Measurements from ENCODE around the gene ZNF839.

Gene ZNF839

DNA sequence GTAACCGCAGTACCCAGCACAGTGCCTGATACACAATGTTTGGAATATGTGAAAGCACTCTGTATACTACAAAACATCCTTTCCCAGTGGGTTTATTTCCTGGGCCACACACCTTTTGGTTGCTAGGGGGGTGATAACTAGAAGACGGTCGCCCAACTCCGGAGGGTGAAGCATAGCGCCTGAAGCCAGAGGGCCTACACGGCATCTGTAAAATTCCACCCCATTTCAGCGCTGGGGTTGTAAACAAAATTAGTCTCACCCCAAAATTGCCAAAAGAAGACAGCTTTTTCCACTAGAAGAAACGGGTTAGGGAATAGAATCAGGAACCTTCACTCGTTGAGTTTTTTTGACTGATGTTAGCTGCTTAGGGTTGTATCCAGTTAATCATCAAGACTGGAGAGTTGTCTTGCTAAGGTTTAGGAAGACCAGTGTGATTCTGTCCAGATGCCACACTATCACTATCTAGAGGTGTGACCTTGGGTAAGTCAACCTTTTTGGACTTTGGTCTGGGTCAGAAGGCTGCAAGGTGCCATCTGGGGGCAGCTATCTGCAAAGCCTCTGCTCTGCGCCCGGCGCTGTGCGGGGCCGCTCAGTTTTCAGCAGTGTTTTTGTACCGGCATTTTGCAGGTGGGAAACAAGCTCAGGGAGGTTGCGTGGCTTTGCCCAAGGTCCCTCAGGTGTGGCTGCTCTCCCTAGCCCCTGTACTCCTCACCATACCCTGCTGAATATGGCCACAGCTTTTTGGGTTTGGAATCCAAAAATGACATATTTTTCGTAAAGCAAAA lies 1.3 kb downstream of the ZNF839 start:
- no peaks in the 10 kb centered on the region for H3K27me3 ChIP-seq (replicated peaks; ENCODE audit: insufficient read depth, low read length)
- H3K27ac ChIP-seq (ENCODE audit: low read length): no peak overlapping the region
- TF ChIP-seq EZH2 (optimal IDR thresholded peaks at IDR 0.05; ENCODE audit: low read depth, low read length) (no peak), EZH2phosphoT487 (IDR thresholded peaks at IDR 0.05; ENCODE audit: low read length) (no peak)
- TF ChIP-seq, protein P1, sequence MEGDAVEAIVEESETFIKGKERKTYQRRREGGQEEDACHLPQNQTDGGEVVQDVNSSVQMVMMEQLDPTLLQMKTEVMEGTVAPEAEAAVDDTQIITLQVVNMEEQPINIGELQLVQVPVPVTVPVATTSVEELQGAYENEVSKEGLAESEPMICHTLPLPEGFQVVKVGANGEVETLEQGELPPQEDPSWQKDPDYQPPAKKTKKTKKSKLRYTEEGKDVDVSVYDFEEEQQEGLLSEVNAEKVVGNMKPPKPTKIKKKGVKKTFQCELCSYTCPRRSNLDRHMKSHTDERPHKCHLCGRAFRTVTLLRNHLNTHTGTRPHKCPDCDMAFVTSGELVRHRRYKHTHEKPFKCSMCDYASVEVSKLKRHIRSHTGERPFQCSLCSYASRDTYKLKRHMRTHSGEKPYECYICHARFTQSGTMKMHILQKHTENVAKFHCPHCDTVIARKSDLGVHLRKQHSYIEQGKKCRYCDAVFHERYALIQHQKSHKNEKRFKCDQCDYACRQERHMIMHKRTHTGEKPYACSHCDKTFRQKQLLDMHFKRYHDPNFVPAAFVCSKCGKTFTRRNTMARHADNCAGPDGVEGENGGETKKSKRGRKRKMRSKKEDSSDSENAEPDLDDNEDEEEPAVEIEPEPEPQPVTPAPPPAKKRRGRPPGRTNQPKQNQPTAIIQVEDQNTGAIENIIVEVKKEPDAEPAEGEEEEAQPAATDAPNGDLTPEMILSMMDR (IDR thresholded peaks at IDR 0.05; ENCODE audit: low read length): no peak
- H3K4me3 ChIP-seq (ENCODE audit: low read length): peak overlapping the region; percentile 76
- H3F3A ChIP-seq (ENCODE audit: insufficient read depth, low read length): peaks cover 16% of the 10 kb centered on the region
- H3K9ac ChIP-seq (ENCODE audit: low read length): no peak overlapping the region; the same call in 1 of the 2 replicates
- peaks cover 4% of the 10 kb centered on the region; the same call in 1 of the 2 replicates for H3K79me2 ChIP-seq (ENCODE audit: low read length)
- H3K9me3 ChIP-seq (replicated peaks; ENCODE audit: insufficient read depth, low read length): no peaks in the 10 kb centered on the region
- no peaks in the 10 kb centered on the region for H3K36me3 ChIP-seq (replicated peaks; ENCODE audit: insufficient read depth, low read length)
- peaks cover 8% of the 10 kb centered on the region; the same call in 1 of the 2 replicates for H3K4me1 ChIP-seq (ENCODE audit: low read length)
- H4K20me1 ChIP-seq (ENCODE audit: insufficient read depth, low read length): no peaks in the 10 kb centered on the region
- H2AFZ ChIP-seq (ENCODE audit: low read length): no peak overlapping the region
- peak overlapping the region; percentile 85 for H3K4me2 ChIP-seq (ENCODE audit: low read depth, low read length)
- H3K9me2 ChIP-seq (replicated peaks; ENCODE audit: insufficient read depth, low read length): no peaks in the 10 kb centered on the region
- DNase-seq: no peak

GRCh38 chr14:102321456-102322422 lies 2.2 kb downstream of the ZNF839 start:
- Histone ChIP-seq H3K9me2 (replicated peaks; ENCODE audit: insufficient read depth, low read length) (no peaks in the 10 kb centered on the region), H3K79me2 (ENCODE audit: low read length) (peaks cover 4% of the 10 kb centered on the region; the same call in 1 of the 2 replicates), H3K27me3 (replicated peaks; ENCODE audit: insufficient read depth, low read length) (no peaks in the 10 kb centered on the region), H3K4me1 (ENCODE audit: low read length) (peaks cover 8% of the 10 kb centered on the region; the same call in 1 of the 2 replicates), H3K27ac (ENCODE audit: low read length) (no peak overlapping the region), H3K4me3 (ENCODE audit: low read length) (no peak overlapping the region), H2AFZ (ENCODE audit: low read length) (no peak overlapping the region), H3K9me3 (replicated peaks; ENCODE audit: insufficient read depth, low read length) (no peaks in the 10 kb centered on the region), H3K36me3 (replicated peaks; ENCODE audit: insufficient read depth, low read length) (no peaks in the 10 kb centered on the region), H3F3A (ENCODE audit: insufficient read depth, low read length) (peaks cover 16% of the 10 kb centered on the region), H3K4me2 (ENCODE audit: low read depth, low read length) (no peak overlapping the region), H4K20me1 (ENCODE audit: insufficient read depth, low read length) (no peaks in the 10 kb centered on the region), H3K9ac (ENCODE audit: low read length) (no peak overlapping the region)
- TF ChIP-seq EZH2phosphoT487 (IDR thresholded peaks at IDR 0.05; ENCODE audit: low read length) (no peak), EZH2 (optimal IDR thresholded peaks at IDR 0.05; ENCODE audit: low read depth, low read length) (no peak)
- TF ChIP-seq, protein P1 (IDR thresholded peaks at IDR 0.05; ENCODE audit: low read length): no peak
- DNase-seq: no peak

DNA sequence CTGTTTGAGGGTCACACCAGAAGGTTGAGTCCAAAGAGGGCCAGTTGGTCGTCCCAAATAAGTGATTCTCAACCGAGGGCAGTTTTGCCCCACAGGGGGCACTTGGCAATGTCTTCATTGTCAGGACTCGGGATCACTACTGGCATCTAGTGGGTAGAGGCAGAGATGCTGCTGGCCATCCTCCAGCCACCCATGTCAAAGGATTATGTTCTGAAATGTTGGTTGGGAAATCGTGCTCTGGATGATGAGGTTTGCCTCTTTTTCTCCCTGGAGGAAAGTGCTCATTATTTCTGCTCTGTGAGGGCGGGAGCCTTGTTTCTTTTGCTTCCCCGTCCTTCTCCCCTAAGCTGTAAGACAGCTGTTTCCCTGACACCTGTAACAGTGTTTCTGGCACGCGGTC lies 3.6 kb downstream of the ZNF839 start:
- peaks cover 5% of the 10 kb centered on the region; the same call in 1 of the 2 replicates for H3F3A ChIP-seq (ENCODE audit: insufficient read depth, low read length)
- H3K36me3 ChIP-seq (replicated peaks; ENCODE audit: insufficient read depth, low read length): no peaks in the 10 kb centered on the region
- no peak overlapping the region for H3K27ac ChIP-seq (ENCODE audit: low read length)
- TF ChIP-seq, protein P1 (IDR thresholded peaks at IDR 0.05; ENCODE audit: low read length): peak; percentile 37
- TF ChIP-seq EZH2phosphoT487 (IDR thresholded peaks at IDR 0.05; ENCODE audit: low read length) (no peak), EZH2 (optimal IDR thresholded peaks at IDR 0.05; ENCODE audit: low read depth, low read length) (no peak)
- no peak overlapping the region for H2AFZ ChIP-seq (ENCODE audit: low read length)
- peaks cover 8% of the 10 kb centered on the region; the same call in 1 of the 2 replicates for H3K4me1 ChIP-seq (ENCODE audit: low read length)
- H3K27me3 ChIP-seq (replicated peaks; ENCODE audit: insufficient read depth, low read length): no peaks in the 10 kb centered on the region
- no peak overlapping the region for H3K4me3 ChIP-seq (ENCODE audit: low read length)
- no peak overlapping the region for H3K4me2 ChIP-seq (ENCODE audit: low read depth, low read length)
- no peak overlapping the region for H3K9ac ChIP-seq (ENCODE audit: low read length)
- DNase-seq: peak; percentile 32
- H3K9me3 ChIP-seq (replicated peaks; ENCODE audit: insufficient read depth, low read length): no peaks in the 10 kb centered on the region
- no peaks in the 10 kb centered on the region for H4K20me1 ChIP-seq (ENCODE audit: insufficient read depth, low read length)
- H3K79me2 ChIP-seq (ENCODE audit: low read length): peaks cover 4% of the 10 kb centered on the region; the same call in 1 of the 2 replicates
- H3K9me2 ChIP-seq (replicated peaks; ENCODE audit: insufficient read depth, low read length): no peaks in the 10 kb centered on the region
